OCI-LY3 (cell line): Measurements from ENCODE around the gene TGM1.

ENCODE experiments used
- H2AFZ ChIP-seq: fragments of 200-600, 300-600 bp; shearing (Covaris generic); 2 replicates; pipeline ENCODE4 v1.6.0; 2014; ENCODE audit warnings: antibody characterized with exemption, low read depth, low read length
- H3K27ac ChIP-seq: fragments of 200-600, 300-600 bp; sonication (generic); 2 replicates; pipeline ENCODE4 v1.5.1; 2014; ENCODE audit warnings: mild to moderate bottlenecking, low read length, moderate library complexity, mixed read lengths
- H3K27me3 ChIP-seq: fragments of 200-600, 300-600 bp; sonication (generic); 2 replicates; pipeline ENCODE4 v1.6.1; 2014; ENCODE audit warnings: low read depth, low read length, mixed read lengths
- H3K36me3 ChIP-seq: fragments of 200-600, 300-600 bp; sonication (generic); replicated peaks from 2 replicates; pipeline ENCODE3; 2014; ENCODE audit warnings: low read depth, low read length, mixed read lengths
- H3K4me1 ChIP-seq: fragments of 300-600, 200-600 bp; sonication (generic); 2 replicates; pipeline ENCODE4 v1.6.1; 2014; ENCODE audit warnings: low read length, mixed read lengths
- H3K4me2 ChIP-seq: fragments of 200-600, 300-600 bp; sonication (generic); 2 replicates; pipeline ENCODE4 v1.6.1; 2014; ENCODE audit warnings: low read length, mixed read lengths
- H3K4me3 ChIP-seq: fragments of 300-600, 200-600 bp; sonication (generic); 2 replicates; pipeline ENCODE4 v1.5.1; 2014; ENCODE audit warnings: antibody characterized with exemption, mild to moderate bottlenecking, low read length, moderate library complexity
- H3K79me2 ChIP-seq: fragments of 300-600, 200-600 bp; shearing (Covaris generic); 2 replicates; pipeline ENCODE4 v1.6.1; 2014; ENCODE audit warnings: mild to moderate bottlenecking, low read length, mixed read lengths
- H3K9ac ChIP-seq: fragments of 300-600, 200-600 bp; shearing (Covaris generic); 2 replicates; pipeline ENCODE4 v1.6.0; 2014; ENCODE audit warnings: mild to moderate bottlenecking, low read length, moderate library complexity
- H3K9me3 ChIP-seq: fragments of 200-600, 300-600 bp; shearing (Covaris generic); 2 replicates; pipeline ENCODE4 v1.6.1; 2014; ENCODE audit warnings: low read length, mixed read lengths; ENCODE audit not compliant: insufficient read depth
- H4K20me1 ChIP-seq: fragments of 200-600, 300-600 bp; sonication (generic); 2 replicates; pipeline ENCODE4 v1.6.1; 2016; ENCODE audit warnings: low read length, mixed read lengths; ENCODE audit not compliant: insufficient read depth
- CTCF ChIP-seq: fragments of 200-600, 300-600 bp; sonication (generic); IDR thresholded peaks from 2 replicates; pipeline ENCODE4 v1.5.1; 2014; ENCODE audit warnings: antibody characterized with exemption, low read length, low read depth
- EZH2phosphoT487 ChIP-seq: fragments of 200-600 bp; shearing (Covaris generic); IDR thresholded peaks from 2 replicates; pipeline ENCODE4 v1.6.1; 2018; ENCODE audit warnings: antibody characterized with exemption, mixed run types, low read depth

Gene TGM1

GRCh38 chr14:24255931-24256711, 6.9 kb downstream of the TGM1 start:
- Histone ChIP-seq H3K4me1 (peaks cover 2% of the 10 kb centered on the region; the same call in 1 of the 2 replicates), H3K36me3 (no peaks in the 10 kb centered on the region), H2AFZ (no peak overlapping the region), H3K4me2 (no peak overlapping the region), H3K79me2 (no peaks in the 10 kb centered on the region), H3K4me3 (no peak overlapping the region), H3K27ac (no peak overlapping the region), H4K20me1 (no peaks in the 10 kb centered on the region), H3K27me3 (no peaks in the 10 kb centered on the region), H3K9me3 (no peaks in the 10 kb centered on the region), H3K9ac (no peak overlapping the region)
- TF ChIP-seq EZH2phosphoT487 (no peak), CTCF (no peak)

- H3K4me1 ChIP-seq = peaks cover 9% of the 10 kb centered on the region
- no peak overlapping the region for H2AFZ ChIP-seq
- no peaks in the 10 kb centered on the region for H3K9me3 ChIP-seq
- no peak overlapping the region for H3K4me3 ChIP-seq
- no peak overlapping the region for H3K27ac ChIP-seq
- TF ChIP-seq EZH2phosphoT487 = no peak
- no peak for TF ChIP-seq CTCF
- no peak overlapping the region for H3K9ac ChIP-seq
- H3K27me3 ChIP-seq = no peaks in the 10 kb centered on the region
- H4K20me1 ChIP-seq = no peaks in the 10 kb centered on the region
- no peak overlapping the region for H3K4me2 ChIP-seq
- no peaks in the 10 kb centered on the region for H3K36me3 ChIP-seq
- no peaks in the 10 kb centered on the region for H3K79me2 ChIP-seq
These were observed 7.5 kb downstream of the TGM1 start for GRCh38 chr14:24255438-24255837.

- Histone ChIP-seq H2AFZ (no peak overlapping the region), H3K36me3 (no peaks in the 10 kb centered on the region), H3K4me3 (no peak overlapping the region), H3K27ac (no peak overlapping the region), H4K20me1 (no peaks in the 10 kb centered on the region), H3K4me2 (no peak overlapping the region), H3K79me2 (no peaks in the 10 kb centered on the region), H3K4me1 (peaks cover 12% of the 10 kb centered on the region), H3K9ac (no peak overlapping the region), H3K27me3 (no peaks in the 10 kb centered on the region), H3K9me3 (no peaks in the 10 kb centered on the region)
- TF ChIP-seq CTCF (no peak), EZH2phosphoT487 (no peak)
These were observed 8.2 kb downstream of the TGM1 start for GRCh38 chr14:24254630-24255392.

GRCh38 chr14:24253936-24254335, 9.0 kb downstream of the TGM1 start:
- Histone ChIP-seq H3K4me1 (peaks cover 12% of the 10 kb centered on the region), H3K4me3 (no peak overlapping the region), H2AFZ (no peak overlapping the region), H3K27me3 (no peaks in the 10 kb centered on the region), H3K4me2 (no peak overlapping the region), H3K9ac (no peak overlapping the region), H3K27ac (no peak overlapping the region), H4K20me1 (no peaks in the 10 kb centered on the region), H3K9me3 (no peaks in the 10 kb centered on the region), H3K79me2 (no peaks in the 10 kb centered on the region), H3K36me3 (no peaks in the 10 kb centered on the region)
- TF ChIP-seq CTCF = no peak
- TF ChIP-seq EZH2phosphoT487 = no peak
